Small intestine (tissue), 7 donors: ENCODE data around the gene RPP14. TPM values are rescaled to one million over a fixed set of nuclear protein-coding genes. Genes with fewer than 3 reads are reported as not detected.

Experiments used
- DNase-seq, 2 donors: peaks; one replicate each; pipeline versions ENCODE4 v3.0.0 to v3.0.0-alpha.2; 2013
- FAIRE-seq: peaks from 2 replicates; lab custom pipeline; 2012; peaks lifted over from hg19 to GRCh38; lab: Jason Lieb, UNC
- H3K27ac ChIP-seq, 3 donors: one replicate each; pipeline ENCODE4 v1.5.1; 2013; ENCODE audit warnings: low read length in 2 of 3, mild to moderate bottlenecking in 2 of 3, control low read depth in 1 of 3, inconsistent platforms in 1 of 3, low read depth in 1 of 3, moderate library complexity in 1 of 3
- H3K27me3 ChIP-seq, 3 donors: one replicate each; pipeline ENCODE4 v1.6.1; 2013; ENCODE audit warnings: low read length in 3 of 3, inconsistent platforms in 1 of 3; ENCODE audit not compliant: control insufficient read depth in 3 of 3, insufficient read depth in 3 of 3
- H3K36me3 ChIP-seq, 3 donors: one replicate each; pipeline ENCODE4 v1.6.1; 2013; ENCODE audit warnings: low read length in 3 of 3, inconsistent platforms in 1 of 3, low read depth in 1 of 3, mild to moderate bottlenecking in 1 of 3, moderate library complexity in 1 of 3; ENCODE audit not compliant: control insufficient read depth in 3 of 3, insufficient read depth in 2 of 3
- H3K4me1 ChIP-seq, 3 donors: one replicate each; pipeline ENCODE4 v1.6.1; 2013; ENCODE audit warnings: low read length in 2 of 3, inconsistent platforms in 1 of 3, low read depth in 1 of 3, mild to moderate bottlenecking in 1 of 3, moderate library complexity in 1 of 3; ENCODE audit not compliant: control insufficient read depth in 3 of 3, insufficient read depth in 2 of 3
- H3K4me3 ChIP-seq, 3 donors: one replicate each; pipeline ENCODE4 v1.5.1; 2013; ENCODE audit warnings: low read length in 3 of 3, control low read depth in 1 of 3, inconsistent platforms in 1 of 3, low read depth in 1 of 3, mild to moderate bottlenecking in 1 of 3, moderate library complexity in 1 of 3
- H3K9me3 ChIP-seq, 2 donors: one replicate each; pipeline ENCODE4 v1.6.1; 2013; ENCODE audit warnings: low read depth in 1 of 2, low read length in 1 of 2; ENCODE audit not compliant: control insufficient read depth in 2 of 2, insufficient read depth in 1 of 2
- WGBS, 3 donors: extraction: QIAGEN DNeasy Blood & Tissue Kit; methylation state at CpG; one replicate each; pipeline ENCODE4 v1.1.7; 2013; 5-methylcytosine and 5-hydroxymethylcytosine counted together
- polyA plus RNA-seq, 4 donors: library from polyadenylated mRNA; stranded (reverse) in 3 of 4; unstranded in 1 of 4; fragments of 200-250 nt in 3 of 4; fragments of 120-200 nt in 1 of 4; gene quantifications; one replicate each; pipeline versions ENCODE4 v1.2.1 to v1.2.3, GENCODE V29; 2013
- donor health status: healthy with polysubstance abuse.
- donor health status: control.
- donor health status: control.
- donor health status: Bipolar disorder and iron deficiency.
- donor health status: healthy.

The RPP14 gene
- polyA plus RNA-seq, 4 donors: 11.7 to 21.6 (median 19.3) TPM

GRCh38 chr3:58347984-58348383 is 41.9 kb downstream of the RPP14 start:
- no peak overlapping the region for H3K27ac ChIP-seq
- no peak overlapping the region for H3K4me3 ChIP-seq
- no peaks in the 10 kb centered on the region for H3K27me3 ChIP-seq
- no peaks in the 10 kb centered on the region for H3K9me3 ChIP-seq
- DNase-seq (peak in 1 of 2 donors; percentile 76), FAIRE-seq (no peak)
- H3K4me1 ChIP-seq: peaks cover 2 to 4% (median 3%) of the 10 kb centered on the region in 3 donors
- WGBS, 3 donors: 65 to 82% (median 74%) methylated on average over 7 of the region's 7 CpGs
- H3K36me3 ChIP-seq: no peaks in the 10 kb centered on the region

- H3K4me3 ChIP-seq: no peak overlapping the region
- DNase-seq (peak in 1 of 2 donors; percentile 8), FAIRE-seq (no peak)
- WGBS, 3 donors: 67 to 70% (median 70%) methylated on average over 7 of the region's 7 CpGs
- peaks cover 0 to 6% (median 4%) of the 10 kb centered on the region in 3 donors for H3K4me1 ChIP-seq
- no peak overlapping the region for H3K27ac ChIP-seq
- H3K27me3 ChIP-seq: no peaks in the 10 kb centered on the region
- no peaks in the 10 kb centered on the region for H3K9me3 ChIP-seq
- H3K36me3 ChIP-seq: no peaks in the 10 kb centered on the region
These were observed 44.0 kb downstream of the RPP14 start for GRCh38 chr3:58349792-58350626.

- 85 to 94% (median 86%) methylated on average over 2 of the region's 2 CpGs for WGBS, 3 donors
- no peak overlapping the region for H3K27ac ChIP-seq
These were observed 44.6 kb downstream of the RPP14 start for GRCh38 chr3:58350627-58351013.

GRCh38 chr3:58351920-58352319 is 45.9 kb downstream of the RPP14 start:
- Histone ChIP-seq H3K4me3 (no peak overlapping the region), H3K27me3 (no peaks in the 10 kb centered on the region), H3K9me3 (no peaks in the 10 kb centered on the region), H3K27ac (peak overlapping the region in 1 of 3 donors; percentile 37), H3K36me3 (no peaks in the 10 kb centered on the region), H3K4me1 (peaks cover 0 to 6% (median 4%) of the 10 kb centered on the region in 3 donors)
- FAIRE-seq (no peak), DNase-seq (no peak)
- 83 to 89% (median 87%) methylated on average over 3 of the region's 3 CpGs for WGBS, 3 donors

More at GRCh38 chr3:58350627-58351013, 44.6 kb downstream of the RPP14 start:
- no peaks in the 10 kb centered on the region for H3K9me3 ChIP-seq
- no peaks in the 10 kb centered on the region for H3K27me3 ChIP-seq
- DNase-seq (no peak), FAIRE-seq (no peak)
- no peak overlapping the region for H3K4me3 ChIP-seq
- no peaks in the 10 kb centered on the region for H3K36me3 ChIP-seq
- peaks cover 0 to 6% (median 4%) of the 10 kb centered on the region in 3 donors for H3K4me1 ChIP-seq

- Histone ChIP-seq H3K4me3 (no peak overlapping the region), H3K9me3 (no peaks in the 10 kb centered on the region), H3K4me1 (peaks cover 0 to 6% (median 4%) of the 10 kb centered on the region in 3 donors), H3K36me3 (no peaks in the 10 kb centered on the region), H3K27me3 (no peaks in the 10 kb centered on the region), H3K27ac (no peak overlapping the region)
- DNase-seq (no peak), FAIRE-seq (no peak)
- 83 to 94% (median 90%) methylated on average over 6 of the region's 6 CpGs for WGBS, 3 donors
These were observed 46.6 kb downstream of the RPP14 start for GRCh38 chr3:58352626-58353025.

GRCh38 chr3:58353722-58354553 is 47.9 kb downstream of the RPP14 start:
- FAIRE-seq (no peak), DNase-seq (peak in 1 of 2 donors; percentile 12)
- 74 to 84% (median 83%) methylated on average over 8 of the region's 8 CpGs for WGBS, 3 donors
- H3K4me3 ChIP-seq: no peak overlapping the region
- H3K36me3 ChIP-seq: no peaks in the 10 kb centered on the region
- no peaks in the 10 kb centered on the region for H3K9me3 ChIP-seq
- H3K27me3 ChIP-seq: no peaks in the 10 kb centered on the region
- H3K27ac ChIP-seq: peak overlapping the region in 1 of 3 donors; percentile 11
- peaks cover 0 to 3% (median 0%) of the 10 kb centered on the region in 3 donors for H3K4me1 ChIP-seq

- peaks cover 0 to 3% (median 0%) of the 10 kb centered on the region in 3 donors for H3K4me1 ChIP-seq
- no peak for DNase-seq
- H3K36me3 ChIP-seq: no peaks in the 10 kb centered on the region
- H3K9me3 ChIP-seq: no peaks in the 10 kb centered on the region
- H3K27ac ChIP-seq: no peak overlapping the region
- no peak for FAIRE-seq
- WGBS, 3 donors: 84 to 94% (median 89%) methylated on average over 8 of the region's 8 CpGs
- H3K27me3 ChIP-seq: no peaks in the 10 kb centered on the region
- H3K4me3 ChIP-seq: no peak overlapping the region
These were observed 49.1 kb downstream of the RPP14 start for GRCh38 chr3:58355179-58355578.

GRCh38 chr3:58356054-58356453 is 50.0 kb downstream of the RPP14 start:
- Histone ChIP-seq H3K4me3 (no peak overlapping the region), H3K27ac (no peak overlapping the region), H3K27me3 (no peaks in the 10 kb centered on the region), H3K4me1 (peaks cover 0 to 3% (median 0%) of the 10 kb centered on the region in 3 donors), H3K9me3 (no peaks in the 10 kb centered on the region), H3K36me3 (no peaks in the 10 kb centered on the region)
- peak in 1 of 2 donors; percentile 5 for DNase-seq
- 33 to 45% (median 43%) methylated on average over 4 of the region's 4 CpGs for WGBS, 3 donors
- FAIRE-seq: no peak
